Activated naive CD8-positive, alpha-beta T cell treated with anti-CD3 and anti-CD28 coated beads for 36 hours (primary cell): ENCODE results near the gene TXNL4B. TPM values are rescaled to one million over a fixed set of nuclear protein-coding genes. Genes with fewer than 3 reads are reported as not detected.
"Not testable (repeated sequence)": the region's sequence is repeated elsewhere in the genome, so short reads cannot be mapped to it uniquely, and the experiment has no call there.

Source experiments
- DNase-seq: peaks from one replicate; pipeline ENCODE4 v3.0.0; 2021
- H3K27ac Mint-ChIP-seq: one replicate; pipeline ENCODE4 v1.8.0; 2022; ENCODE audit warnings: mild to moderate bottlenecking, moderate library complexity, mixed read lengths
- H3K27me3 Mint-ChIP-seq: one replicate; pipeline ENCODE4 v1.8.0; 2022; ENCODE audit warnings: mild to moderate bottlenecking, mixed read lengths
- H3K36me3 Mint-ChIP-seq: one replicate; pipeline ENCODE4 v1.8.0; 2021; ENCODE audit warnings: mild to moderate bottlenecking, mixed read lengths
- H3K4me1 Mint-ChIP-seq: one replicate; pipeline ENCODE4 v1.8.0; 2021; ENCODE audit warnings: mixed read lengths
- H3K4me3 Mint-ChIP-seq: one replicate; pipeline ENCODE4 v1.8.0; 2022; ENCODE audit warnings: mild to moderate bottlenecking, moderate library complexity, mixed read lengths
- H3K9me3 Mint-ChIP-seq: one replicate; pipeline ENCODE4 v1.8.0; 2022; ENCODE audit warnings: mixed read lengths
- total RNA-seq, 2 experiments: library from RNA; stranded (reverse); gene quantifications; one replicate each; pipeline ENCODE4 v1.2.3, GENCODE V29; 2021

Gene TXNL4B
- total RNA-seq, 2 experiments from 2014 or later = 26.7 to 31.1 TPM

DNA sequence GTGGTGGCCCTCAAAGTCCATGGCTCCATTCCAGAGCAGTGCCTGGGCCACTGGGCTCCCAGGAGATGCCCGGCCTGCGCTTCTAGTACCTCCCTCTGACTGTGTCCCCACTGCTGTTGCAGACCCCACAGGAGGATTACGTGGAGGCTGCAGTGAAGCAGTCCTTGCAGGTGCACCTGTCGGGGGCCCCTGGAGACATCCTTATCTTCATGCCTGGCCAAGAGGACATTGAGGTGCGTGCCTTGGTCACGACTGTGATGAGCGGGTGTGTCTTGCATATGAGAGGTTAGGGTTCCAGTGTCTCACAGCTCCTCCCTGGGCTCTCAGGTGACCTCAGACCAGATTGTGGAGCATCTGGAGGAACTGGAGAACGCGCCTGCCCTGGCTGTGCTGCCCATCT lies 11.5 kb upstream of the TXNL4B start:
- no peak for DNase-seq
- no peak overlapping the region for H3K27ac Mint-ChIP-seq
- H3K4me1 Mint-ChIP-seq = no peaks in the 10 kb centered on the region
- no peak overlapping the region for H3K4me3 Mint-ChIP-seq
- no peaks in the 10 kb centered on the region for H3K9me3 Mint-ChIP-seq
- H3K36me3 Mint-ChIP-seq = peaks cover 24% of the 10 kb centered on the region
- no peaks in the 10 kb centered on the region for H3K27me3 Mint-ChIP-seq

DNA sequence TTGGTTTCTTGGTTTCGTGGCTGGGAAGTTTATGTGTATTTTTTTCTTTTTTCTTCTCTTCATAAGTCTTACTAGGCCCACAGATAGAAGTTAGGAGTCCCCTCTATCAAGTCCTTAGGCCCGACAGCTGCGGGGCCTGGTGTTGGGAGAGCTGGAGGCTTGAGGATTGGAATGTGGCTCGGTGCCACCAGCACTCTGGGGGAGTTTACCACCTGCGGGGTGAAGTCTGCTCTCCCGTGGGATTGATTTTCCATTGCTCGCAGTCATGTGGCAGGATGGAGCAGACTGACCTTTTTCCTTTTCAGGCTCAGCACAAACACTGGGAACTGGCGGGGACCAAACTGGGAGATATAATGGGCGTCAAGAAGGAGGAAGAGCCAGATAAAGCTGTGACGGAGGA lies 7.8 kb upstream of the TXNL4B start:
- H3K36me3 Mint-ChIP-seq = peaks cover 34% of the 10 kb centered on the region
- no peak overlapping the region for H3K27ac Mint-ChIP-seq
- no peak overlapping the region for H3K4me3 Mint-ChIP-seq
- peaks cover 2% of the 10 kb centered on the region for H3K4me1 Mint-ChIP-seq
- no peaks in the 10 kb centered on the region for H3K27me3 Mint-ChIP-seq
- no peaks in the 10 kb centered on the region for H3K9me3 Mint-ChIP-seq
- DNase-seq = no peak

DNA sequence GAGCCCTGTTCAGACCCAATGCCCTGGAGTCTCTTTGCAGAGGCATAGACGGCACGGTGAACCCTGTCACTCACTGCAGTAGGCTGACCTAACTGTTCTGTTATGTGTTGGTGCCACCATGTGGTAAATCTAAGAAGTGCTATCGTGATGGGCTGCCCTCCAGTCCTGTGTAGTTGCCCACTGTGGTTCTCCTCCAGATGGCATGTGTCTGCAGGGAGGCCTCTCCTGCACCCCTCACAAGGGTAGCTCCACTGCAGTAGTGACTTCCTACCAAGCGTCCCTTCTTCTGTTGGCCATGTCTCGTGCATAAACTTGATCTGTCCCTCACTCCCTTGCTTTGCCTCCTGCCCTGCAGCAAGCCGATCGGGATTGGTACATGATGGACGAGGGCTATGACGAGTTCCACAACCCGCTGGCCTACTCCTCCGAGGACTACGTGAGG lies 6.0 kb upstream of the TXNL4B start:
- Mint-ChIP-seq H3K9me3 (no peaks in the 10 kb centered on the region), H3K36me3 (peaks cover 32% of the 10 kb centered on the region), H3K4me3 (no peak overlapping the region), H3K27me3 (no peaks in the 10 kb centered on the region), H3K4me1 (peaks cover 10% of the 10 kb centered on the region), H3K27ac (no peak overlapping the region)
- peak; percentile 46 for DNase-seq

DNA sequence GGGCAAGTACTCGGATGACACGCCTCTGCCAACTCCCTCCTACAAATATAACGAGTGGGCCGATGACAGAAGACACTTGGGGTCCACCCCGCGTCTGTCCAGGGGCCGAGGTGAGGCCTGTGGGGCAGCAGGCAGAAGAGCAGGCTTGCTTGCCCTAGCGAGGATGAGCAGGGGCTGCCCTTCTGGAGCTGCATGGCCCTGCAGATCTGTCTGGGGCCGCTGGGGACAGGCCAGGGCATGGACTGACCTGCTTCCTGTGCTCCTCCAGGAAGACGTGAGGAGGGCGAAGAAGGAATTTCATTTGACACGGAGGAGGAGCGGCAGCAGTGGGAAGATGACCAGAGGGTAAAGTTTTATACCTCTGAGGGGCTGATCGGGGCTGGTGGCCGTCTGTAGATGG lies 5.5 kb upstream of the TXNL4B start:
- Mint-ChIP-seq H3K36me3 (peaks cover 32% of the 10 kb centered on the region), H3K27ac (no peak overlapping the region), H3K4me1 (peaks cover 10% of the 10 kb centered on the region), H3K9me3 (no peaks in the 10 kb centered on the region), H3K4me3 (no peak overlapping the region), H3K27me3 (no peaks in the 10 kb centered on the region)
- DNase-seq = no peak

DNA sequence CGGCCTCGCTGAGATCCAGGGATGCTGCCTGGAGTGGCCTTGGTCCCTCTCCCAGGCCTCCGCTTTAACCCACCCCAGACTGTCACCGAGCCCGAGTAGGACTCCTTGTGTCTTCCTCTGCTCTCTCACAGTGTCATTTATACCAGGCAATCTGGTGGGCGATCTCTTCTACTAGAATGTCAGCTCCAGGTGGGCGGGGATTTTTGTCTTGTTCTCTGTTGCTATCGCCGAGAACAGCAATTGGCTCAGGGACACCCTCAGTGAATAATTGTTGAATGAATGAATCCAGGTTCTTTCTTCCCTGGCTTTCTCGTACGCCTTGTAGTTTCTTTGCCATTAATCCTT lies 818 bp upstream of the TXNL4B start:
- peak overlapping the region; percentile 97 for H3K27ac Mint-ChIP-seq
- H3K27me3 Mint-ChIP-seq = no peaks in the 10 kb centered on the region
- peaks cover 28% of the 10 kb centered on the region for H3K36me3 Mint-ChIP-seq
- DNase-seq = peak; percentile 50
- peaks cover 36% of the 10 kb centered on the region for H3K4me1 Mint-ChIP-seq
- peak overlapping the region; percentile 99 for H3K4me3 Mint-ChIP-seq
- H3K9me3 Mint-ChIP-seq = no peaks in the 10 kb centered on the region

DNA sequence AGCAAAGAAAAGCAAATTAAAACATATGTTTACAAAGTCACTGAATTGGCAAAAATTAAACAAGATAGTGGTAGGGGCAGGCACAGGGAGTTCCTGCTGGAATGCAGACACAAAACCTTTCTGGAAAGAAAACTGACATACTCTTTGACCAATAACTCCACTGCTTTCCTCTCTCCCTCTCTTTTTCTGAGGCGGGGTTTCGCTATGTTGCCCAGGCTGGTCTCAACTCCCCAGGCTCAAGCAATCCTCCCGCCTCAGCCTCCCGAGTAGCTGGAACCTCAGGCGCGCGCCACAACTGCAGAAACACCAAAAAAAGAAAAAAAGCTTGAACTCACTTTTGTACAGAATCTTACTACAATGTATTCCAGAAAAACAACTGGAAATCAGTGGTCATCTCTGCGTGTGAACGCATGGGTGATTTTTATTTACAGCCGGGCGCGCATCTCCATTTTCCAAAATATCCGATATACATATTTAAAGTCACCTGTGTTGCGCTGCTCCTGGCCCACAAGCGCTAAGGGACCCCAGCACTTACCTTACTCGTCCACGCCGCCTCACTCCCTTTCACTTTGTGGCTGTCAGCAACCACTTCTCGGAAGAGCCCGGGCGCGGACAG lies 480 bp downstream of the TXNL4B start:
- no peak for DNase-seq
- Mint-ChIP-seq H3K4me1 (peaks cover 36% of the 10 kb centered on the region), H3K36me3 (peaks cover 29% of the 10 kb centered on the region), H3K4me3 (peak overlapping the region; percentile 99), H3K9me3 (no peaks in the 10 kb centered on the region), H3K27me3 (no peaks in the 10 kb centered on the region), H3K27ac (peak overlapping the region; percentile 97)

DNA sequence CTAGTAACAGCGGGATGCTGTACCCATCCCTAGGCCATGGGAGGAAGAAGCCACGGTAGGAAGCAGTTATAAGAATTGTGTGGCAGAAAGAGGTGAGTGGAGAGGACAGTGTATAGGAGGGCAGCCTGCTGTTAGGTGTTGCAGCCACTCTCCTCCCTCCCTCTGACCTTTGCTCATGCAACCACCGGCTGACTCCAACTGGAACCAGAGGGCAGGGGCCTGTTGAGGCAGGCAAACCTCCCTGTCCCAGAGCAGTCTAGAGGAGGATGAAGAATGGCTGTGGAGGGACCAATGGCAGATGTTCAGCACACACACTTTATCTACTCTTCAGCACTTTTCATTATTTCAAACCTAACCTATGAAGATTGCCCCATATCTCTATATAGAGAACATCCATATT lies 2.2 kb downstream of the TXNL4B start:
- peak overlapping the region; percentile 99 for H3K4me3 Mint-ChIP-seq
- peaks cover 25% of the 10 kb centered on the region for H3K36me3 Mint-ChIP-seq
- H3K27me3 Mint-ChIP-seq = no peaks in the 10 kb centered on the region
- peak overlapping the region; percentile 32 for H3K27ac Mint-ChIP-seq
- H3K9me3 Mint-ChIP-seq = no peaks in the 10 kb centered on the region
- DNase-seq = no peak
- H3K4me1 Mint-ChIP-seq = peaks cover 34% of the 10 kb centered on the region

DNA sequence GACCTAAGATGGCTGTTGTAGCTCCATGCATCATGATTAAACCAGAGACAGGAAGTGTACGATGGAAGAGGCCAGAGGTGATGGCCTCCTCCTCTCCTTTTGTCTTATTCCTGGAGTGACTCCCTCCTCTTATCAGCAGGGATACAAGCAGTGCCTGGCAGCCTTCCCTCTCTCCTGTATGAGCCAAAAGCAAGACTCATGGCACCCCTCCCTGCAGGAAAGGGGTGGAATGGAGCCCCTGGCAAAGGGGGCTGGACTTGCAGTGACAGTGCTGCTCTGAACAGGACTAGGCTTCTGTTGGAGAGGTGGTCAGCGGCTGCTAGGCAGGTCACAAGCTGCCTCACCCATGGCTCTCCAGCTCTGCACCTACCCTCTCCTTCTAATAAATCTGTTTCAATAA lies 8.4 kb downstream of the TXNL4B start:
- Mint-ChIP-seq H3K9me3 (peaks cover 12% of the 10 kb centered on the region), H3K27me3 (no peaks in the 10 kb centered on the region), H3K36me3 (peaks cover 39% of the 10 kb centered on the region), H3K4me3 (no peak overlapping the region), H3K27ac (no peak overlapping the region), H3K4me1 (no peaks in the 10 kb centered on the region)
- DNase-seq = no peak

DNA sequence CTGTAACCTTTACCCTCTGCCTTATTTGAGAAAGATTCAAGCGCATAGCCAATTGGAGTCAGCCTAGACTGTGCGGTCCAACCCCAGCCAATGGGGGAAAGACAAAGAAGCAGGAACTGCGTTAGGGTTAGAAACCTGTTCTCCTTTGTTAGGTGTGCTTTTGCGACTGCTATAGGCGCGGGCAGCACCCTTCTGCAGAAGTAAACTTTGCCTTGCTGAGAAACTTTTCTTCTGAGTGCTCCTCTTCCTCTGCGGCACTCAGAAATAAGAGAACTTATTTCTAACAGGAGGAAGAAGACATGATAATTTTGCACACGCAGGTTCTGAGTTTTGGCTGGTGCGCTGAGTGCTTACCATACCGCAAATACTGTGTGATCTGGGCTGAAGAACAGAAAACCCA lies 9.0 kb downstream of the TXNL4B start:
- no peaks in the 10 kb centered on the region for H3K4me1 Mint-ChIP-seq
- H3K36me3 Mint-ChIP-seq = peaks cover 39% of the 10 kb centered on the region
- DNase-seq = no peak
- peaks cover 12% of the 10 kb centered on the region for H3K9me3 Mint-ChIP-seq
- no peaks in the 10 kb centered on the region for H3K27me3 Mint-ChIP-seq
- no peak overlapping the region for H3K27ac Mint-ChIP-seq
- H3K4me3 Mint-ChIP-seq = no peak overlapping the region

DNA sequence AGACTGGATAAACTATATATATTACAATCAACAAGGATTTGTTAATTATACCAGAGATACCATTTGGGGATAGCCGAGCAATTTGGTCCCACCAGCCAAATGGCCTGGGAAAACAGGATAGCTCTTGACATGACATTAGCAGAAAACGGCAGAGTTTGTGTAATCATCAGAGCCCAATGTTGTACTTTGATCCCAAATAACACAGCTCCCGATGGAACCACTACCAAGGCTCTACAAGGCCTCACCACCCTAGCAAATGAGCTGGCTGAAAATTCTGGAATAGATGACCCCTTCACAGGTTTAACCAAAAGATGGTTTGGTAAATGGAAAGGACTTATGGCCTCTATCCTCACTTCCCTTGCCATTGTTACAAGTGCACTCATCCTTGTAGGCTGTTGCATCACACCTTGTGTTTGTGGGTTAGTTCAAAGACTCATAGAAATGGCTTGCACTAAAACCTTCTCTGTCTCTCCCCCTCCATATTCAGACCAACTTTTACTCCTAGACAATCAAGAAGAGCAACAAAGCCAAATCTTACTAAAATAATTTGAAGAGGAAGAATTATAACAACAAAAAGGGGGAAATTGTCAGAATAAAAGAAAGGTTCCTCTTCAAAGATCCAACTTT lies 9.5 kb downstream of the TXNL4B start:
- H3K9me3 Mint-ChIP-seq = peaks cover 12% of the 10 kb centered on the region
- peaks cover 35% of the 10 kb centered on the region for H3K36me3 Mint-ChIP-seq
- H3K4me3 Mint-ChIP-seq = no peak overlapping the region
- no peaks in the 10 kb centered on the region for H3K4me1 Mint-ChIP-seq
- H3K27me3 Mint-ChIP-seq = no peaks in the 10 kb centered on the region
- no peak overlapping the region for H3K27ac Mint-ChIP-seq
- DNase-seq = no peak

DNA sequence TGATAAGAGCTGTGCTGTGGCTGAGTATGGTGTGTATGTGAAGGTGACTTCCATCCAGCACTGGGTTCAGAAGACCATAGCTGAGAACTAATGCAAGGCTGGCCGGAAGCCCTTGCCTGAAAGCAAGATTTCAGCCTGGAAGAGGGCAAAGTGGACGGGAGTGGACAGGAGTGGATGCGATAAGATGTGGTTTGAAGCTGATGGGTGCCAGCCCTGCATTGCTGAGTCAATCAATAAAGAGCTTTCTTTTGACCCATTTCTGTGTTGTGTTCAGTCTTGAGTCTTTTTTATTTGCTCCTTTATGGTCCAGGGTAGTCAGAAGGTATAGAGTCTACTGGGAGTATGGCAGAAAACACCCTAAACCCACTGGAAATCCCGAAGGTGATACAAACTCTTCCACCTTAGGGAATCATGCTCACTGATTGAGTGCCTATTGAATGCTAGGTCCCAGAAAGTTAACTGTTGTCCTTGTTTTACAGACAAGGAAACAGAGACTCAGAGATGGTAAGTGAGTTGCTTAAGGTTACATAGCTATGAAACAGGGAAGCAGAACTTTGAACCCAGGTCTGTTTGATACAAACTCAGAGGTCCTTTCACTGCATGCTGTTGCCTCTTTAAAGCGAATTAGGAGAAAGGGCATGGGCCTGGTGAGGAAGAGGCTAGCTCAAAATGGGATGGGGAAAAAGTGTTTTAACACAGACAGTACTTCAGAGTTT lies 16.3 kb downstream of the TXNL4B start:
- not testable (repeated sequence) for DNase-seq, H3K27me3 Mint-ChIP-seq, H3K36me3 Mint-ChIP-seq, H3K27ac Mint-ChIP-seq, H3K4me1 Mint-ChIP-seq, H3K9me3 Mint-ChIP-seq, H3K4me3 Mint-ChIP-seq

DNA sequence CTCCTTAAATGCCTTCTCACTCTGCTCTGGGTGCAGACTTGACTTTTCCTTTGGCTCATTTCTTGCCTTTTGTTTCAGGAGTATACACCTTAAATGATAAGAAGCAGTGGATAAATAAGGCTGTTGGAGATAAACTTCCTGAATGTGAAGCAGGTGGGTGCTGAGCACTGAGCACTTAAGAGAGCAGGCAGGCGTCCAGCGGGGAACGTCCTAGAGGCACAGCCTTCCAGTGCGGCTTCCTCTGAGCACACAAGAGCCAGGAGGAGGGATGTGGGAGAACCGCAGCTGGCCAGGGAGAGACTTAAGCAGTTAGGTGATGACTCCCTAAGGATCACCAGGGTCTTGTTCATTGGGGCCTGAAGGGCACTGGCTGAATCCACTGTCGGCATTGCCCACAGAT lies 18.4 kb downstream of the TXNL4B start:
- H3K27me3 Mint-ChIP-seq, H3K4me1 Mint-ChIP-seq, H3K9me3 Mint-ChIP-seq, DNase-seq, H3K4me3 Mint-ChIP-seq, H3K36me3 Mint-ChIP-seq, H3K27ac Mint-ChIP-seq: not testable (repeated sequence)

DNA sequence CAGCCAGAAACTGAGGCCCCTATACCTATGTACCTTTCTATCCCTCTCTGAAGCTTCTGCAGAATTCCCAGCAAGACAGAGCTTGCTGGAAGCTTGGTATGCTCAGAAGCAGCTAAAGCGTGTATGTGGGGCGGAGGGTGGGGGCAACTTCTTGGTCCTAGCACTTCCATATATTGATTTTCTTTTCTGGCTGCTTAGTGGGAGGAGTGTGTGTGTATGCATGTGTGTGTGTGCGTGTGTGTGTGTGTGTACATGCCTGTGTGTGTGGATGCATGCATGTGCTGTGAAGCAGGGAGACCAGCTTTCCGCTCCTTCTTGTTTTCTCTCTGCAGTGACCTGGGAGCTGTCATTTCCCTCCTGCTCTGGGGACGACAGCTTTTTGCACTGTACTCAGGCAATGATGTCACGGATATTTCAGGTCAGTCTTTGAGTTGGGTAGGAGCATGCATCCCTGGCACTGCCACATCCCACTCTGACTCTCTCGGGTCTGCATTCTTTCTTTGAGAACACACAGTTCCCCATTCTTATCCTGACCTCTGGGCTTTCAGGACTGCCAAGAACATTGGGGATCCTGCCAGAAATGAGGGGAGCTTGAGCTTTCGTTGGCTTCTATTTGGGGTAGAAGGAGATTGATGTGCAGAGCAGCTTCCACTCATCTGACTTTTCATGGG lies 19.7 kb downstream of the TXNL4B start:
- Mint-ChIP-seq H3K27me3 (no peaks in the 10 kb centered on the region), H3K4me3 (no peak overlapping the region), H3K4me1 (no peaks in the 10 kb centered on the region), H3K36me3 (no peaks in the 10 kb centered on the region), H3K9me3 (no peaks in the 10 kb centered on the region), H3K27ac (no peak overlapping the region)
- DNase-seq = no peak

DNA sequence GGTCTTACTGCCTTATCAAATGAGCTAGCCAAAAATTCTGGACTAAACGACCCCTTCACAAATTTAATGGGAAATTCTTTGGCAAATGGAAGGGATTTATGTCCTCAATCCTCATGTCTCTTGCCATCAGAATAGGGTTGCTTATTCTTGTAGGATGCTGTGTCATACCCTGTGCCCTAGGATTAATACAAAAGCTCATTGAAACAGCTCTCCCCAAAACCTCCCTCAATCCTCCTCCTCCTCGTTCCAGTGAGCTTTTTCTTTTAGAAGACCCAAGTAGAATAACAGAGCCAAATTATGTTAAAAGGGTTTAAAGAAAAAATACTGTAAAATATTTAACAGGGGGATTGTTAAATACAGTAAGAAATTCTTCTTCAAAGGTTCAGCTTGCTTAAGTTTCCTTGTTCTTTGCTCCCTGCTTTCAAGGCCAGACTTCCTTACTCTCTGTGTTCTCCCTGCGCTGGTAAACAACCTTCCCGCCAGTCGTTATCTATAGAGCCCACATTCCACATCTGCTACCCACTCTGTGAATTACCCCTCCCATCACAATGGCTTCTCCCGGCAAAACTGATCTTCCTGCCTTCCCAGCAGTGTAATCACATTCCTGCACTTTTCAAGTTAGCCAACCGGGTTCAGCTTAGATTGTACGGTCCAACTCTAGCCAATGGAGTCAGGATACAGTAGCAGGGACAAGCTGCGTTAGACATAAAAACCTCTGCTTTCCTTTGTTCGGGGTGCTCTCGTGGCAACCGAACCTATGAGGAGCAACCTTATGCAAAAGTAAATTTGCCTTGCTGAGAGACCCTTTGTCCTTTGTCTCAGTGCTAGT lies 20.7 kb downstream of the TXNL4B start:
- Mint-ChIP-seq H3K27ac (no peak overlapping the region), H3K9me3 (no peaks in the 10 kb centered on the region), H3K27me3 (no peaks in the 10 kb centered on the region), H3K4me1 (no peaks in the 10 kb centered on the region), H3K36me3 (no peaks in the 10 kb centered on the region), H3K4me3 (no peak overlapping the region)
- DNase-seq = no peak

DNA sequence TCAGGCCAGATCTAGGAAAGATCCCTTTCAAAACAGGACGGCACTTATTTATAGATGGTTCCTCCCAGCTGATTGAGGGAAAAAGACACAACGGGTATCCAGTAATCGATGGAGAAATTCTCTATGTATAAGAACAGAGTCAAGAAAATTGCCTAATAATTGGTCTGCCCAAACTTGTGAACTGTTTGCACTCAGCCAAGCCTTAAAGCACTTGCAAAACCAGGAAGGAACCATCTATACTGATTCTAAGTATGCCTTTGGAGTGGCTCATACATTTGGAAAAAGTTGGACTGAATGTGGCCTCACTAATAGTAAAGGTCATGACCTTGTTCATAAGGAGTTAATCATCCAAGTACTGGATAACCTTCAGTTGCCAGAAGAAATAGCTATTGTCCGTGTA lies 24.5 kb downstream of the TXNL4B start:
- DNase-seq = no peak
- Mint-ChIP-seq H3K27ac (no peak overlapping the region), H3K27me3 (no peaks in the 10 kb centered on the region), H3K4me3 (no peak overlapping the region), H3K36me3 (no peaks in the 10 kb centered on the region), H3K4me1 (no peaks in the 10 kb centered on the region), H3K9me3 (no peaks in the 10 kb centered on the region)
